SK-N-SH (cell line): ENCODE data around the gene CCDC127. TPM values are rescaled to one million over a fixed set of nuclear protein-coding genes. Genes with fewer than 3 reads are reported as not detected.

Source experiments
- CTCF ChIA-PET: fragments of 300-600, 350-600 bp; formaldehyde crosslinking; extraction: SDS; loops from one replicate; lab custom pipeline; 2021; lab: Yijun Ruan, JAX
- POLR2A ChIA-PET: fragments of 350-600 bp; sonication (Branson Sonifier 250); formaldehyde crosslinking; extraction: SDS; loops from one replicate; lab custom pipeline; 2020; ENCODE audit warnings: antibody characterized with exemption, inconsistent platforms; lab: Yijun Ruan, JAX
- DNase-seq: peaks from one replicate; pipeline ENCODE4 v3.0.0; 2012
- H2AFZ ChIP-seq: fragments of 200-600 bp; sonication (generic); 2 replicates; pipeline ENCODE4 v1.8.1; 2016; ENCODE audit warnings: antibody characterized with exemption, mild to moderate bottlenecking, low read depth
- H3F3A ChIP-seq: fragments of 200-600 bp; sonication (generic); replicated peaks from 2 replicates; pipeline ENCODE3; 2016; ENCODE audit warnings: antibody characterized with exemption, mild to moderate bottlenecking; ENCODE audit not compliant: insufficient read depth
- H3K27ac ChIP-seq, 2 experiments: fragments of 200-500 bp in 1 of 2; fragments of 200-600 bp in 1 of 2; sonication (Bioruptor generic) in 1 of 2; sonication (generic), shearing (Covaris generic) in 1 of 2; 2 replicates each; pipeline versions ENCODE4 v1.5.1 to v1.6.1; 2014 to 2016; ENCODE audit warnings: low read depth in 2 of 2, inconsistent platforms in 1 of 2, low read length in 1 of 2, mild to moderate bottlenecking in 1 of 2, mixed read lengths in 1 of 2
- H3K27me3 ChIP-seq: fragments of 200-600 bp; sonication (generic), shearing (Covaris generic); 2 replicates; pipeline ENCODE4 v1.6.1; 2016; ENCODE audit warnings: mixed run types; ENCODE audit not compliant: insufficient read depth
- H3K36me3 ChIP-seq, 2 experiments: fragments of 200-500 bp in 1 of 2; fragments of 200-600 bp in 1 of 2; sonication (Bioruptor generic) in 1 of 2; sonication (generic) in 1 of 2; replicated peaks in 1 of 2; 2 replicates each; pipeline versions ENCODE3 to v1.5.1; 2014 to 2016; ENCODE audit warnings: low read length in 1 of 2, mild to moderate bottlenecking in 1 of 2; ENCODE audit not compliant: insufficient read depth in 2 of 2, control insufficient read depth in 1 of 2
- H3K4me1 ChIP-seq, 2 experiments: fragments of 200-500 bp in 1 of 2; fragments of 200-600 bp in 1 of 2; sonication (Bioruptor generic) in 1 of 2; sonication (generic), shearing (Covaris generic) in 1 of 2; 2 replicates each; pipeline versions ENCODE4 v1.5.1 to v1.6.1; 2014 to 2016; ENCODE audit warnings: low read depth in 1 of 2, low read length in 1 of 2, mixed run types in 1 of 2; ENCODE audit not compliant: insufficient read depth in 2 of 2, control insufficient read depth in 1 of 2
- H3K4me2 ChIP-seq: fragments of 200-600 bp; sonication (generic), shearing (Covaris generic); 2 replicates; pipeline ENCODE4 v1.6.1; 2017; ENCODE audit warnings: mixed run types
- H3K4me3 ChIP-seq, 2 experiments: fragments of 200-500 bp in 1 of 2; fragments of 200-600 bp in 1 of 2; sonication (Bioruptor generic) in 1 of 2; sonication (generic), shearing (Covaris generic) in 1 of 2; 2 replicates each; pipeline versions ENCODE4 v1.5.1 to v1.8.1; 2014 to 2016; ENCODE audit warnings: low read depth in 2 of 2, inconsistent platforms in 1 of 2, low read length in 1 of 2, mild to moderate bottlenecking in 1 of 2, mixed read lengths in 1 of 2, moderate library complexity in 1 of 2
- H3K79me2 ChIP-seq: fragments of 200-600 bp; sonication (generic); 2 replicates; pipeline ENCODE4 v1.8.1; 2017; ENCODE audit warnings: mild to moderate bottlenecking; ENCODE audit not compliant: insufficient read depth
- H3K9ac ChIP-seq: fragments of 200-600 bp; sonication (generic); 2 replicates; pipeline ENCODE4 v1.6.1; 2017; ENCODE audit warnings: mixed run types
- H3K9me2 ChIP-seq: fragments of 200-600 bp; sonication (generic); 2 replicates; pipeline ENCODE4 v1.6.1; 2017; ENCODE audit warnings: mixed run types
- H3K9me3 ChIP-seq: fragments of 200-600 bp; sonication (generic); 2 replicates; pipeline ENCODE4 v1.6.1; 2017; ENCODE audit warnings: mixed run types, mild to moderate bottlenecking, moderate library complexity
- H4K20me1 ChIP-seq: fragments of 200-600 bp; sonication (generic); 2 replicates; pipeline ENCODE4 v1.6.1; 2017; ENCODE audit warnings: mild to moderate bottlenecking, mixed run types; ENCODE audit not compliant: insufficient read depth
- CHD2 ChIP-seq: fragments of 150-350 bp; IDR thresholded peaks from 2 replicates; pipeline ENCODE4 v1.6.1; 2018; ENCODE audit warnings: low read length; ENCODE audit not compliant: partially characterized antibody
- EP300 ChIP-seq, 2 experiments: IDR thresholded peaks; 2 replicates each; pipeline versions ENCODE4 v1.4.0 to v1.6.1; 2012; ENCODE audit warnings: borderline replicate concordance in 1 of 2, low read depth in 1 of 2, low read length in 1 of 2
- JUND ChIP-seq: IDR thresholded peaks from 2 replicates; pipeline ENCODE4 v1.4.0; 2012
- MXI1 ChIP-seq: IDR thresholded peaks from 2 replicates; pipeline ENCODE4 v1.6.1; 2012; ENCODE audit warnings: mild to moderate bottlenecking, low read depth, low read length, improper control_type of control experiment
- NFIC ChIP-seq: IDR thresholded peaks from 2 replicates; pipeline ENCODE4 v1.4.0; 2012; ENCODE audit warnings: borderline replicate concordance
- NRF1 ChIP-seq: IDR thresholded peaks from 2 replicates; pipeline ENCODE4 v1.6.1; 2012; ENCODE audit warnings: low read depth, mild to moderate bottlenecking, low read length
- RAD21 ChIP-seq: IDR thresholded peaks from 2 replicates; pipeline ENCODE4 v1.6.1; 2012; ENCODE audit warnings: mild to moderate bottlenecking, low read length
- RXRA ChIP-seq: IDR thresholded peaks from 2 replicates; pipeline ENCODE4 v1.4.0; 2012; ENCODE audit warnings: low read depth, mild to moderate bottlenecking, borderline replicate concordance
- SMC3 ChIP-seq: IDR thresholded peaks from 2 replicates; pipeline ENCODE4 v1.6.1; 2012; ENCODE audit warnings: low read depth, low read length, improper control_type of control experiment
- TAF1 ChIP-seq: IDR thresholded peaks from 2 replicates; pipeline ENCODE4 v1.6.1; 2012; ENCODE audit warnings: low read depth, mild to moderate bottlenecking, low read length, moderate library complexity, borderline replicate concordance
- TCF12 ChIP-seq: IDR thresholded peaks from 2 replicates; pipeline ENCODE4 v1.4.0; 2012
- TEAD4 ChIP-seq: IDR thresholded peaks from 2 replicates; pipeline ENCODE4 v1.4.0; 2012; ENCODE audit warnings: mild to moderate bottlenecking, borderline replicate concordance; ENCODE audit not compliant: insufficient read depth
- WGBS: methylation state at CpG from one replicate; pipeline ENCODE4 v1.1.6; 2017; ENCODE audit warnings: low lambda C conversion rate; 5-methylcytosine and 5-hydroxymethylcytosine counted together
- polyA plus RNA-seq, 3 experiments: library from polyadenylated mRNA; depleted of rRNA; stranded (reverse); fragments of >200 nt; gene quantifications; 2 replicates each; pipeline ENCODE4 v1.2.3, GENCODE V29; 2012
- TF ChIP-seq, protein P1 (sequence below): fragments of 200-600 bp; sonication (generic); IDR thresholded peaks from 2 replicates; pipeline ENCODE4 v1.6.1; 2017; ENCODE audit warnings: antibody characterized with exemption, mild to moderate bottlenecking, moderate library complexity
- TF ChIP-seq, protein P2 (sequence below): IDR thresholded peaks from 2 replicates; pipeline ENCODE4 v1.4.0; 2012; ENCODE audit warnings: low read depth
- TF ChIP-seq, protein P3 (sequence below): IDR thresholded peaks from 2 replicates; pipeline ENCODE4 v1.4.0; 2012; ENCODE audit warnings: low read depth, borderline replicate concordance
- TF ChIP-seq, protein P4 (sequence below): IDR thresholded peaks from 2 replicates; pipeline ENCODE4 v1.6.1; 2012; ENCODE audit warnings: mild to moderate bottlenecking, low read depth, low read length, moderate library complexity

The CCDC127 gene
- polyA plus RNA-seq, 1 of the 3 experiments (the other 2 are of a cell fraction) = 3.9 TPM

DNA sequence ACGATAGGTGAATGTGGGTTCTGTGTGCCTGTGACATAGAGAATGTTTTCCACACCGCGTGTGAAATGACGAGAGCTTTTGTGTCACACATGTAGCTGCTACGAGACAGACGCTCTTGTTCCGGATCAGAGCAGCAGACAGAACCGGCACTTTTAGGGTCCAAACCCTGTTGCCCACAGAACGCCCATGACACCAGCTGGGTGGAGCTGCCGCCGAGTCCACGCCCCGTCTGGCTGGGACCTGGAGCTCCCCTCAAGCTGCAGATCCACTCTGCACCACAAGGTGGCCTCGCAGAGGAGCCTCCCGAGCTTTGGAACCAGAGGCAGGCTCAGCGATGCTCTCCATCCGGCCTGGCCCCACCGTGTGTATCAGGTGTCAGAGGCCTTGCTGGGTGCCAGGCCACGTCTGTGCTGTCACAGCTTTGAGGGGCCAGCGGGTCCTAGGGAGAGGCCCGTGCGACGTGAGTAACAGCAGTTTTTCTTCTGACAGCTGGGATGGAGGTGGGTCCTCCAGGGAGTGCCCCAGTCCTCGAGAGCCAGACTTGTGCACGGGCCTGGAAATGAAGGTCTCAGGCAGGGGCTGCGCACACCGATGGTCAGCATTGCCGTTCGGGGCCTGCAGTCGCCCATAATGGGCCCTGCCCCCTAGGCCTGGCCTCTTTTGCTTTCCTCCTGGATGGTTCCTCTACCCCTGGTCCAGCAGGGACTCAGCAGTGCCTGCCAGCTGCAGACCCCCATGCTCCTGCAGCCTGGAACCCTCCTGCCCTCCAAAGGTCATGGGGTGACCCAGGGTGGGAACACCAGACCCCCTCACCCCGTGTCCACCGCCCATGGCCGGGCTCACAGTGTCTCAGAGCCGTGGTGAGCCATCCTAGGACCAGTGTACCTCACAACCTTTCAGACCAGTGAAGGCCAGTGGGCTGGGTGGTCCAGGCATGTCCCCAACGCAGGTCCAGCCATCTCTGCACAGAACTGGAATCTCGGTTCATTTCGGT, 29.2 kb downstream of the CCDC127 start:
- ChIA-PET POLR2A (no interaction called here), CTCF (interaction anchor here (0.6 to 2.1 kb wide), 35 partner anchors 8 to 810 kb away, joined by 3 to 11 read pairs (median 3); partner anchors contain the start of genes CCDC127 and SDHA)
- no peaks in the 10 kb centered on the region for H3K36me3 ChIP-seq
- no peaks in the 10 kb centered on the region for H3K79me2 ChIP-seq
- H3K4me3 ChIP-seq = no peak overlapping the region
- H3K27ac ChIP-seq = no peak overlapping the region
- no peaks in the 10 kb centered on the region for H3K9me2 ChIP-seq
- TF ChIP-seq TAF1 (peak; percentile 23; the same call in 1 of the 2 replicates), TCF12 (no peak), TEAD4 (no peak), CHD2 (no peak), SMC3 (peak; percentile 89), RAD21 (peak; percentile 73)
- TF ChIP-seq, protein P1, sequence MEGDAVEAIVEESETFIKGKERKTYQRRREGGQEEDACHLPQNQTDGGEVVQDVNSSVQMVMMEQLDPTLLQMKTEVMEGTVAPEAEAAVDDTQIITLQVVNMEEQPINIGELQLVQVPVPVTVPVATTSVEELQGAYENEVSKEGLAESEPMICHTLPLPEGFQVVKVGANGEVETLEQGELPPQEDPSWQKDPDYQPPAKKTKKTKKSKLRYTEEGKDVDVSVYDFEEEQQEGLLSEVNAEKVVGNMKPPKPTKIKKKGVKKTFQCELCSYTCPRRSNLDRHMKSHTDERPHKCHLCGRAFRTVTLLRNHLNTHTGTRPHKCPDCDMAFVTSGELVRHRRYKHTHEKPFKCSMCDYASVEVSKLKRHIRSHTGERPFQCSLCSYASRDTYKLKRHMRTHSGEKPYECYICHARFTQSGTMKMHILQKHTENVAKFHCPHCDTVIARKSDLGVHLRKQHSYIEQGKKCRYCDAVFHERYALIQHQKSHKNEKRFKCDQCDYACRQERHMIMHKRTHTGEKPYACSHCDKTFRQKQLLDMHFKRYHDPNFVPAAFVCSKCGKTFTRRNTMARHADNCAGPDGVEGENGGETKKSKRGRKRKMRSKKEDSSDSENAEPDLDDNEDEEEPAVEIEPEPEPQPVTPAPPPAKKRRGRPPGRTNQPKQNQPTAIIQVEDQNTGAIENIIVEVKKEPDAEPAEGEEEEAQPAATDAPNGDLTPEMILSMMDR = peak; percentile 84
- TF ChIP-seq, protein P2, sequence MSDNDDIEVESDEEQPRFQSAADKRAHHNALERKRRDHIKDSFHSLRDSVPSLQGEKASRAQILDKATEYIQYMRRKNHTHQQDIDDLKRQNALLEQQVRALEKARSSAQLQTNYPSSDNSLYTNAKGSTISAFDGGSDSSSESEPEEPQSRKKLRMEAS = 0 out of 2 replicates have a peak, but pooled peaks have one; percentile 39
- H3K9ac ChIP-seq = no peak overlapping the region
- H3K4me1 ChIP-seq = peaks cover 0 to 19% of the 10 kb centered on the region in 2 experiments; a peak in 1 of 4 replicates
- WGBS = 48% methylated on average over 15 of the region's 37 CpGs
- H3F3A ChIP-seq = no peaks in the 10 kb centered on the region
- no peak overlapping the region for H3K4me2 ChIP-seq
- H4K20me1 ChIP-seq = no peaks in the 10 kb centered on the region
- H3K27me3 ChIP-seq = no peaks in the 10 kb centered on the region
- no peaks in the 10 kb centered on the region for H3K9me3 ChIP-seq
- peak; percentile 98 for DNase-seq
- H2AFZ ChIP-seq = no peak overlapping the region

DNA sequence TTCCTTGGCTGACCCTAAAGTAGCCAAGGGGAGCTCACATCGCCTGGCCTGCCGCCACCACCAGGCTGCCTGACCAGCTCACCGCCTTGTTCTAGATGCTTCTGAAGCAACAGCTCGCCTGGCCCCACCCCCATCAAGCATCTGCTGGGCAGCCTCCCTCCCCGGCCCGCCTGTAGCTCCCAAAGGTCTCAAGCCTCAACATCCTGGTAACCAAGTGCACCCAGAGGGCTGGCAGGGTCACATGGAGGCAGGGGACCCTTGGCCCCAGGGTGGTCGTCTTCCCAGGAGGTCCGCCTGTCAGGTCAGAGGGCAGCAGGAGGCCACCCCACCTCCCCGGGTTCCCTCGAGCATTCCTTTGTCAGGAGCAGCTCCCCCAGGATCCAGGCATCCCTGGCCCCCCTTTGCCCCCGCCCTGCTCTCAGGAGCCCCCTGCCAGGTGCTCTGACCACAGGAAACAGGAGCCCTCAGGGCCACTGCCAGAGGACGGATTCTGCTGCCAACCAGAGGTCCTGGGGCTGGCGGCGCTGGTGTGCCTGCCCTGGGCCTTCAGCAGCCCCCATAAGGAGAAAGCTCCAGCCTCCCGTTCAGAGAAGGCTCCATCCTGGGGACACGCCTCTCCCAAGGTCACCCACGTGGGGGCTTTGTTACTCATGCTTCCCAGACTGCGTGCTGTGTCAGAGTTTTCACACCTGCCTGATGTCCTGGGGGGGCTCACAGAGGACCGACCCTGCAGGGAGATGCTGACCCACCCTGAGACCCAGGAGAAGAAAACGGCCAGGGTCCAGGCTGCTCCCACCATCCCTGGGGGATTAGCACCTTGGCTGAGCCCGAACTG, 30.1 kb downstream of the CCDC127 start:
- Histone ChIP-seq H3K36me3 (no peaks in the 10 kb centered on the region), H3K4me2 (no peak overlapping the region), H3K4me1 (peaks cover 0 to 19% of the 10 kb centered on the region in 2 experiments; a peak in 1 of 4 replicates), H3K9ac (no peak overlapping the region), H4K20me1 (no peaks in the 10 kb centered on the region), H3K9me2 (no peaks in the 10 kb centered on the region), H3K4me3 (no peak overlapping the region), H3K27ac (no peak overlapping the region), H2AFZ (no peak overlapping the region), H3K27me3 (no peaks in the 10 kb centered on the region), H3F3A (no peaks in the 10 kb centered on the region), H3K9me3 (no peaks in the 10 kb centered on the region), H3K79me2 (no peaks in the 10 kb centered on the region)
- DNase-seq = no peak
- CTCF ChIA-PET = interaction anchor here (0.6 to 2.1 kb wide), 34 partner anchors 7 to 811 kb away, joined by 3 to 11 read pairs (median 4); partner anchors contain the start of genes CCDC127 and SDHA
- TF ChIP-seq JUND (no peak), RXRA (no peak), EP300 (IDR thresholded peaks at IDR 0.05; ENCODE audit: borderline replicate concordance in 1 of 2, low read depth in 1 of 2, low read length in 1 of 2) (no peak), CHD2 (no peak), MXI1 (no peak), NFIC (no peak), TCF12 (no peak), NRF1 (no peak)
- TF ChIP-seq, protein P3, sequence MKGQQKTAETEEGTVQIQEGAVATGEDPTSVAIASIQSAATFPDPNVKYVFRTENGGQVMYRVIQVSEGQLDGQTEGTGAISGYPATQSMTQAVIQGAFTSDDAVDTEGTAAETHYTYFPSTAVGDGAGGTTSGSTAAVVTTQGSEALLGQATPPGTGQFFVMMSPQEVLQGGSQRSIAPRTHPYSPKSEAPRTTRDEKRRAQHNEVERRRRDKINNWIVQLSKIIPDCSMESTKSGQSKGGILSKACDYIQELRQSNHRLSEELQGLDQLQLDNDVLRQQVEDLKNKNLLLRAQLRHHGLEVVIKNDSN = no peak
- TF ChIP-seq, protein P4, sequence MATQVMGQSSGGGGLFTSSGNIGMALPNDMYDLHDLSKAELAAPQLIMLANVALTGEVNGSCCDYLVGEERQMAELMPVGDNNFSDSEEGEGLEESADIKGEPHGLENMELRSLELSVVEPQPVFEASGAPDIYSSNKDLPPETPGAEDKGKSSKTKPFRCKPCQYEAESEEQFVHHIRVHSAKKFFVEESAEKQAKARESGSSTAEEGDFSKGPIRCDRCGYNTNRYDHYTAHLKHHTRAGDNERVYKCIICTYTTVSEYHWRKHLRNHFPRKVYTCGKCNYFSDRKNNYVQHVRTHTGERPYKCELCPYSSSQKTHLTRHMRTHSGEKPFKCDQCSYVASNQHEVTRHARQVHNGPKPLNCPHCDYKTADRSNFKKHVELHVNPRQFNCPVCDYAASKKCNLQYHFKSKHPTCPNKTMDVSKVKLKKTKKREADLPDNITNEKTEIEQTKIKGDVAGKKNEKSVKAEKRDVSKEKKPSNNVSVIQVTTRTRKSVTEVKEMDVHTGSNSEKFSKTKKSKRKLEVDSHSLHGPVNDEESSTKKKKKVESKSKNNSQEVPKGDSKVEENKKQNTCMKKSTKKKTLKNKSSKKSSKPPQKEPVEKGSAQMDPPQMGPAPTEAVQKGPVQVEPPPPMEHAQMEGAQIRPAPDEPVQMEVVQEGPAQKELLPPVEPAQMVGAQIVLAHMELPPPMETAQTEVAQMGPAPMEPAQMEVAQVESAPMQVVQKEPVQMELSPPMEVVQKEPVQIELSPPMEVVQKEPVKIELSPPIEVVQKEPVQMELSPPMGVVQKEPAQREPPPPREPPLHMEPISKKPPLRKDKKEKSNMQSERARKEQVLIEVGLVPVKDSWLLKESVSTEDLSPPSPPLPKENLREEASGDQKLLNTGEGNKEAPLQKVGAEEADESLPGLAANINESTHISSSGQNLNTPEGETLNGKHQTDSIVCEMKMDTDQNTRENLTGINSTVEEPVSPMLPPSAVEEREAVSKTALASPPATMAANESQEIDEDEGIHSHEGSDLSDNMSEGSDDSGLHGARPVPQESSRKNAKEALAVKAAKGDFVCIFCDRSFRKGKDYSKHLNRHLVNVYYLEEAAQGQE = no peak
- TF ChIP-seq, protein P2 = no peak
- 63% methylated on average over 18 of the region's 21 CpGs for WGBS
- POLR2A ChIA-PET = no interaction called here
